GM18951 (cell line): Measurements from ENCODE around the gene IQCE.

Experiments
- POLR2A ChIP-seq: IDR thresholded peaks from 4 replicates; pipeline ENCODE4 v1.6.1; 2011; ENCODE audit warnings: mild to moderate bottlenecking; ENCODE audit not compliant: insufficient read length, insufficient read depth; ENCODE audit errors: extremely low read depth
- in situ Hi-C: fragments of 300-500 bp; cut with MboI; formaldehyde crosslinking; loops from one replicate; pipeline ENCODE4 v1.12.0; 2022; ENCODE audit warnings: low sequenced_read_pairs, mixed read lengths, inconsistent platforms; ENCODE audit not compliant: unreplicated experiment

Gene IQCE

DNA sequence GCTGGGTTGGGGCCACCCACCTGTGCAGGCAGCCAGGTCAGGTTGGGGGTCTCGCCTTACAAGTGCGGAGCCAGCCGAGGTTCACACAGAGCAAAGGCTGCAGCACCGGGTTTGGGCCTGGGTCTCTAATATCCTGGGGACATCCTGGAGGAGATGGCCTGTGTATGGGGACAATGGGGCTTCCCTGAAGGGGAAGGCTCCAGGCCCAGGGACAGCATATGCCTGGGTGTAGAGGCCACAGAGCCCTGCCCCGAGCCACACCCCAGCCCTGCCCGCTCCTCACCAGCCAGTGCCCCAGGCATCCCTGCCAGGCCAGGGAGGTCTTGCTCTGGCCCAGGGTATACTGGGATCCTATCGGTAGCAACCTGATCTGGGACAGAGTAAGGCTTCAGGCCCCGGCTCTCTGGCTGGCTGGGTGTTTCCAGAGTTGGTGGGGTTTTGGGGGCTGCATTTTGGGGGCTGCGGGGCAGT, 82.1 kb downstream of the IQCE start:
- TF ChIP-seq POLR2A = no peak
- in situ Hi-C loops = no loop called here

- TF ChIP-seq POLR2A = peak; percentile 45
Measured at GRCh38 chr7:2641406-2642393, 82.9 kb downstream of the IQCE start.

DNA sequence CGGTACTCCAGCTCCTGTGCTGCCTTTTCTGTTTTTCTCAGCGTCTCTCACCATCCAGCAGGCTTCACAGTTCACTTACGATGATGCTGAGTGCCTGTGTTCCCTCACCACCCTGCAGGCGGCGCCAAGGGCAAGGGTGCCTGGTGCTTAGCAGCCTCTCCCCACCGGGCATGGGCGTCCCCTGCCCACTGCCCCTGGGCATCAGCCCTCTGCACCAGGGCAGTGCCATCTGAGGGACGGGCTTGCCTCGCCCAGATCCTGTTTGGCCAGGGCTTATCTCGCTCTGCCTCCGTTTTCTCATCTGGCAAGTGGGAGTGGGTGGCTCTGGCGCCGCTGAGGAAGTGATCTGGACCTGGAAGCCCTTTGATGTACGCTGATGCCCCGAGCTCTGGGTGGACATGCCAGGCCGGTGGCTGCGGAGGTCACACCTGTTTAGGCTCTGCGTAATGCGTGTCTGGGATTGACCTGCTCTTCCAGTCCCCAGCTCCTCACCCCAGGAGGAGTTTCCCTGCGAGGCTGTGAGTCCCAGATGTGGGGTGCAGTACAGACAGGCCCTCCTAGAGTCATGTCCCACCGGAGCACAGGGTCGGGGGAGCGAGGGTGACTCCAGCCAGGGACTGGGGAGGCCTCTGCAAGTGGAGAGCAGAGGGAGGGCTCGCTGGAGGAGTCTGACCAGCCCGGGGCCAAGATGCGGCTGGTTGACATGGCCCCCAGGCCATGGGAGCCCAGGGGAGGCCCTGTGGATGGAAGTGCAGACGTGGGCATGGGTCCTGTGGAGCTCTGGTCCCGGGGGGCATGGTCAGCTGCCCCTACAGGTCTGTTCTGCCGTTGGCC, 84.8 kb downstream of the IQCE start:
- in situ Hi-C loops = no loop called here
- no peak for TF ChIP-seq POLR2A

More at GRCh38 chr7:2641406-2642393, 82.9 kb downstream of the IQCE start:
- in situ Hi-C loops = no loop called here

DNA sequence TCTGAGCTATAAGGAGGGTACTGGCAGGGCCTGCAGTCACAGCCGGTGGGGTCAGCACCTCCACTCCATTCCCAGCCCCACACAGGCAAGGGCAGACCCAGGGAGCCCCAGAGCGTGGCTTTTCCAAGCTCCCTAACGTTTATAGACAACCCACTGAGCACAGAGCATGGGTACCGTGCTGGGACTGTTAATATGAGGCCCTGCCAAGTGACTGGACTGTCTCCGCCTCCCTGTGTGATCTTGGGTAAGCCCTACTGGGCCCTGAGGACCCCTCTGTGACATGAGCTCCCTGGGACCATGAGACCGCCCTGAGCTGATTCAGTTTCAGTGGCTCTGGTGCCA, 85.4 kb downstream of the IQCE start:
- TF ChIP-seq POLR2A = no peak
- in situ Hi-C loops = no loop called here

DNA sequence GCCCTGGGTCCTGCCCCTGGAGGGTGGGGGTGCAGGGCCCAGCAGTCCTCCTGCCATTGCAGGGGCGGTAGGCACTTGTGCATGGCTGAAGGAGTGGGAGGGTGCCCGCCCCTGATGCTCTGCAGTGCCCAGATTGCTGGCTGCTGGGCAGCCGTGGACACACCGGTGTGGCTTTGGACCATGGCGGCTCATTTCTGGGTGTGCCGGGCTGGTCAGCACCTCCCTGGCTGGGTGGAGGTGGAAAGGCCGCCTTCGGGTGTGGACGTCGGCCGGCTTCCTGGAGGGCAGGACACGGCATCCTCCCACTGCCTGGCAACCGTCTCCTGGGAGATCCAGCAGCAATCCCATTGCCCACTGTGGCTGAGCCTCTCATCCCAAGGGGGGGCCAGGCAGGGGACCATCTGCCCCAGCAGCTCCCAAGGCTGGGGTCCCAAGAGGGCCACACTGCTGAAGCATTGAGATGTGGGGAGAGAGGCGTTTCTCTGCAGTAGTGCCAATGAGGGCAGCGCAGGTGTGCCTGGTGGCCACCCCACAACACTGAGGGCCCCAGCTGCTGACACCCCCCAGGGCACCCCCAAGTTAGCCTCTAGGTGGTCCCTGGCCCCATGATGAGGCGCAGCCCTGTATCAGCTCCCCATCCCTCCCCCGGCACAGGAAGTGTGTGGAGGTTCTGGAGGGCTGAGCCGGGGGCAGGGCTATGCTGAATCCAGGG, 85.9 kb downstream of the IQCE start:
- in situ Hi-C loops = no loop called here

GRCh38 chr7:2645274-2645868, 86.6 kb downstream of the IQCE start:
- in situ Hi-C loops = no loop called here
- peak; percentile 51 for TF ChIP-seq POLR2A

More for the DNA sequence above, 85.9 kb downstream of the IQCE start:
- TF ChIP-seq POLR2A = no peak

GRCh38 chr7:2646336-2646679, 87.5 kb downstream of the IQCE start:
- in situ Hi-C loops = no loop called here
- no peak for TF ChIP-seq POLR2A

GRCh38 chr7:2646680-2647571, 88.1 kb downstream of the IQCE start:
- TF ChIP-seq POLR2A = no peak
- in situ Hi-C loops = no loop called here

GRCh38 chr7:2647594-2648172, 88.9 kb downstream of the IQCE start:
- in situ Hi-C loops = no loop called here
- no peak for TF ChIP-seq POLR2A

DNA sequence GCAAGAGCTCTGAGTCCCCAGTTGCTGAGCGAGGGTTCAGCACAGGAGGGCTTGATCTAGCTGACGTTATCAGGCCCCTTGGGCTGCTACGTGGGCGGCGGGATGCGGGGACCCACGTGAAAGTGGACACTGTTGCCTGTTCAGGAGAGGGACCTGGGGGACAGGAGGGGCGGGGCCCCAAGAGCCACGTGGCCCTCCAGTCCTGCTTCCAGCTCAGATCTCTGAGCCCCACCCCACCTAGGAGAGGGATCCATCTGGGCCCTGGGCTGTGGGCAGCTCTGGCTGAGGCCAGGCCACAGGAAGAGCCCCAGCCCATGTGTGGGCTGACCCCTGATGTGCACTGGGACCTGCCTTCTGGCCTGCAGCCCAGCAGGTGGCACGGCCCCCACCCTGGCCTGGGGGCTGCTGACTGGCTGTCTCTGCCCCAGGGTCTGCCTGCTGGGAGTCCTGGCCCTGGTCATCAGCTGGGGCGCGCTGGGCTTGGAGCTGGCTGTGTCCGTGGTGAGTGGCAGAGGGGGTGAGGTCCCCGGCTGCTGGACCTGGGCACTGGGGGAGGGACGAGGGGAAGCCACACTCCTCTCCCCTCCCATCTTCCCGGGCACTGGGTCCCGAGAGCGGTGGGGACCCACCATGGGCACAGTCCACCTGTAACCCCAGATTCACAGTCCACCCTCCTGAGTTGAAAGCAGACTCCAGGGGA, 90.5 kb downstream of the IQCE start:
- no peak for TF ChIP-seq POLR2A

GRCh38 chr7:2649991-2650390, 91.2 kb downstream of the IQCE start:
- in situ Hi-C loops = no loop called here
- no peak for TF ChIP-seq POLR2A

More for the DNA sequence above, 90.5 kb downstream of the IQCE start:
- in situ Hi-C loops = no loop called here
